H1 (cell line): Measurements from ENCODE around the gene DTNB. TPM values are rescaled to one million over a fixed set of nuclear protein-coding genes. Genes with fewer than 3 reads are reported as not detected.

ENCODE experiments used
- BCL11A ChIP-seq, 2 experiments: IDR thresholded peaks; one replicate each; pipeline ENCODE4 v1.6.1; 2011; ENCODE audit warnings: low read depth in 2 of 2, low read length in 2 of 2, mild to moderate bottlenecking in 2 of 2
- BRCA1 ChIP-seq: IDR thresholded peaks from 2 replicates; pipeline ENCODE4 v1.6.1; 2012; ENCODE audit warnings: low read depth, low read length, improper control_type of control experiment
- CBX8 ChIP-seq: fragments of 300-800, 300-1000 bp; sonication (generic); IDR thresholded peaks from 2 replicates; pipeline ENCODE4 v1.7.1; 2016; ENCODE audit warnings: low read depth, low read length, borderline replicate concordance
- polyA plus RNA-seq, 7 experiments: library from polyadenylated mRNA; depleted of rRNA in 3 of 7; stranded (reverse) in 5 of 7; unstranded in 2 of 7; fragments of >200 nt in 5 of 7; fragments of 200-250 nt in 2 of 7; gene quantifications; 1 replicate in 5 of 7; 2 replicates in 1 of 7; 4 replicates in 1 of 7; pipeline versions ENCODE4 v1.2.1 to v1.2.3, GENCODE V29; 2011 to 2013; ENCODE audit warnings: missing spikeins in 2 of 7, mixed read lengths in 2 of 7
- total RNA-seq: library from RNA; stranded (reverse); fragmentation: NEBNext Ultra II Directional; extraction: Animal tissue kit (Norgen Biotek cat#: 25700); gene quantifications from 2 replicates; pipeline ENCODE4 v1.2.1, GENCODE V29; 2021
- TF ChIP-seq, protein P1 (sequence below): fragments of 300-600 bp; sonication (generic); IDR thresholded peaks from 2 replicates; pipeline ENCODE4 v1.7.1; 2012; ENCODE audit warnings: low read length, moderate library complexity, mild to moderate bottlenecking, inconsistent platforms; ENCODE audit not compliant: insufficient replicate concordance

Gene DTNB
- total and polyA plus RNA-seq, 2 of the 8 experiments (the other 6 are each of a cell fraction or from before 2014, with no cell fraction given): 39.6 to 49.5 TPM

DNA sequence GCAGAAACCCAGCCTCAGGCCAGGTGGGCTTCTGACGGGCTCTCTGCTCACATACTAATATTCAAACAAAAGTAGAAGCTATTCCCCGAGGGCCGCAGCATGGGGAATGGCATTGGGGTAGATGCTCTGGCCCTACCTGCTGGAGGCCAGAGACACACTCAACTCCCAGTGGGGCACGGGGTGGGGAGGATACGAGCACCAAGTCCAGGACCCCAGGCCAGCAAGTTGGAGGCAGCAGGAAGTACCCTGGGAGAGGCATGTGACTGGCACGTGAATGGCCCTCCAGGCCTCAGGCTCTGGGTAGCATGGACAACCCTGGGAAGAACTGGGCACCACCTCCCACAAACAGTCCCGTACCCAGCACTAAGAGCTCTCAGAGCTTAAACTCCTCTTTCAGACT lies 335.5 kb downstream of the DTNB start (continued):
- TF ChIP-seq, protein P1, sequence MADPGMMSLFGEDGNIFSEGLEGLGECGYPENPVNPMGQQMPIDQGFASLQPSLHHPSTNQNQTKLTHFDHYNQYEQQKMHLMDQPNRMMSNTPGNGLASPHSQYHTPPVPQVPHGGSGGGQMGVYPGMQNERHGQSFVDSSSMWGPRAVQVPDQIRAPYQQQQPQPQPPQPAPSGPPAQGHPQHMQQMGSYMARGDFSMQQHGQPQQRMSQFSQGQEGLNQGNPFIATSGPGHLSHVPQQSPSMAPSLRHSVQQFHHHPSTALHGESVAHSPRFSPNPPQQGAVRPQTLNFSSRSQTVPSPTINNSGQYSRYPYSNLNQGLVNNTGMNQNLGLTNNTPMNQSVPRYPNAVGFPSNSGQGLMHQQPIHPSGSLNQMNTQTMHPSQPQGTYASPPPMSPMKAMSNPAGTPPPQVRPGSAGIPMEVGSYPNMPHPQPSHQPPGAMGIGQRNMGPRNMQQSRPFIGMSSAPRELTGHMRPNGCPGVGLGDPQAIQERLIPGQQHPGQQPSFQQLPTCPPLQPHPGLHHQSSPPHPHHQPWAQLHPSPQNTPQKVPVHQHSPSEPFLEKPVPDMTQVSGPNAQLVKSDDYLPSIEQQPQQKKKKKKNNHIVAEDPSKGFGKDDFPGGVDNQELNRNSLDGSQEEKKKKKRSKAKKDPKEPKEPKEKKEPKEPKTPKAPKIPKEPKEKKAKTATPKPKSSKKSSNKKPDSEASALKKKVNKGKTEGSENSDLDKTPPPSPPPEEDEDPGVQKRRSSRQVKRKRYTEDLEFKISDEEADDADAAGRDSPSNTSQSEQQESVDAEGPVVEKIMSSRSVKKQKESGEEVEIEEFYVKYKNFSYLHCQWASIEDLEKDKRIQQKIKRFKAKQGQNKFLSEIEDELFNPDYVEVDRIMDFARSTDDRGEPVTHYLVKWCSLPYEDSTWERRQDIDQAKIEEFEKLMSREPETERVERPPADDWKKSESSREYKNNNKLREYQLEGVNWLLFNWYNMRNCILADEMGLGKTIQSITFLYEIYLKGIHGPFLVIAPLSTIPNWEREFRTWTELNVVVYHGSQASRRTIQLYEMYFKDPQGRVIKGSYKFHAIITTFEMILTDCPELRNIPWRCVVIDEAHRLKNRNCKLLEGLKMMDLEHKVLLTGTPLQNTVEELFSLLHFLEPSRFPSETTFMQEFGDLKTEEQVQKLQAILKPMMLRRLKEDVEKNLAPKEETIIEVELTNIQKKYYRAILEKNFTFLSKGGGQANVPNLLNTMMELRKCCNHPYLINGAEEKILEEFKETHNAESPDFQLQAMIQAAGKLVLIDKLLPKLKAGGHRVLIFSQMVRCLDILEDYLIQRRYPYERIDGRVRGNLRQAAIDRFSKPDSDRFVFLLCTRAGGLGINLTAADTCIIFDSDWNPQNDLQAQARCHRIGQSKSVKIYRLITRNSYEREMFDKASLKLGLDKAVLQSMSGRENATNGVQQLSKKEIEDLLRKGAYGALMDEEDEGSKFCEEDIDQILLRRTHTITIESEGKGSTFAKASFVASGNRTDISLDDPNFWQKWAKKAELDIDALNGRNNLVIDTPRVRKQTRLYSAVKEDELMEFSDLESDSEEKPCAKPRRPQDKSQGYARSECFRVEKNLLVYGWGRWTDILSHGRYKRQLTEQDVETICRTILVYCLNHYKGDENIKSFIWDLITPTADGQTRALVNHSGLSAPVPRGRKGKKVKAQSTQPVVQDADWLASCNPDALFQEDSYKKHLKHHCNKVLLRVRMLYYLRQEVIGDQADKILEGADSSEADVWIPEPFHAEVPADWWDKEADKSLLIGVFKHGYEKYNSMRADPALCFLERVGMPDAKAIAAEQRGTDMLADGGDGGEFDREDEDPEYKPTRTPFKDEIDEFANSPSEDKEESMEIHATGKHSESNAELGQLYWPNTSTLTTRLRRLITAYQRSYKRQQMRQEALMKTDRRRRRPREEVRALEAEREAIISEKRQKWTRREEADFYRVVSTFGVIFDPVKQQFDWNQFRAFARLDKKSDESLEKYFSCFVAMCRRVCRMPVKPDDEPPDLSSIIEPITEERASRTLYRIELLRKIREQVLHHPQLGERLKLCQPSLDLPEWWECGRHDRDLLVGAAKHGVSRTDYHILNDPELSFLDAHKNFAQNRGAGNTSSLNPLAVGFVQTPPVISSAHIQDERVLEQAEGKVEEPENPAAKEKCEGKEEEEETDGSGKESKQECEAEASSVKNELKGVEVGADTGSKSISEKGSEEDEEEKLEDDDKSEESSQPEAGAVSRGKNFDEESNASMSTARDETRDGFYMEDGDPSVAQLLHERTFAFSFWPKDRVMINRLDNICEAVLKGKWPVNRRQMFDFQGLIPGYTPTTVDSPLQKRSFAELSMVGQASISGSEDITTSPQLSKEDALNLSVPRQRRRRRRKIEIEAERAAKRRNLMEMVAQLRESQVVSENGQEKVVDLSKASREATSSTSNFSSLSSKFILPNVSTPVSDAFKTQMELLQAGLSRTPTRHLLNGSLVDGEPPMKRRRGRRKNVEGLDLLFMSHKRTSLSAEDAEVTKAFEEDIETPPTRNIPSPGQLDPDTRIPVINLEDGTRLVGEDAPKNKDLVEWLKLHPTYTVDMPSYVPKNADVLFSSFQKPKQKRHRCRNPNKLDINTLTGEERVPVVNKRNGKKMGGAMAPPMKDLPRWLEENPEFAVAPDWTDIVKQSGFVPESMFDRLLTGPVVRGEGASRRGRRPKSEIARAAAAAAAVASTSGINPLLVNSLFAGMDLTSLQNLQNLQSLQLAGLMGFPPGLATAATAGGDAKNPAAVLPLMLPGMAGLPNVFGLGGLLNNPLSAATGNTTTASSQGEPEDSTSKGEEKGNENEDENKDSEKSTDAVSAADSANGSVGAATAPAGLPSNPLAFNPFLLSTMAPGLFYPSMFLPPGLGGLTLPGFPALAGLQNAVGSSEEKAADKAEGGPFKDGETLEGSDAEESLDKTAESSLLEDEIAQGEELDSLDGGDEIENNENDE: no peak
- no peak for TF ChIP-seq BCL11A (IDR thresholded peaks at IDR 0.05; ENCODE audit: low read depth in 2 of 2, low read length in 2 of 2)
- TF ChIP-seq CBX8: no peak
- no peak for TF ChIP-seq BRCA1
